SK-N-SH (cell line): Measurements from ENCODE around the gene NOA1.

Experiments used
- EP300 ChIP-seq, 2 experiments: IDR thresholded peaks; 2 replicates each; pipeline versions ENCODE4 v1.4.0 to v1.6.1; 2012; ENCODE audit warnings: borderline replicate concordance in 1 of 2, low read depth in 1 of 2, low read length in 1 of 2
- FOSL2 ChIP-seq: IDR thresholded peaks from 2 replicates; pipeline ENCODE4 v1.4.0; 2012; ENCODE audit warnings: low read depth, mild to moderate bottlenecking, moderate library complexity, borderline replicate concordance
- RFX5 ChIP-seq: IDR thresholded peaks from 2 replicates; pipeline ENCODE4 v1.6.1; 2012; ENCODE audit warnings: mild to moderate bottlenecking, improper control_type of control experiment, low read length
- SIN3A ChIP-seq: IDR thresholded peaks from 2 replicates; pipeline ENCODE4 v1.6.1; 2012; ENCODE audit warnings: low read depth, mild to moderate bottlenecking, low read length, moderate library complexity, borderline replicate concordance
- TAF1 ChIP-seq: IDR thresholded peaks from 2 replicates; pipeline ENCODE4 v1.6.1; 2012; ENCODE audit warnings: low read depth, mild to moderate bottlenecking, low read length, moderate library complexity, borderline replicate concordance
- TEAD4 ChIP-seq: IDR thresholded peaks from 2 replicates; pipeline ENCODE4 v1.4.0; 2012; ENCODE audit warnings: mild to moderate bottlenecking, borderline replicate concordance; ENCODE audit not compliant: insufficient read depth
- TF ChIP-seq, protein P1 (sequence below): IDR thresholded peaks from 2 replicates; pipeline ENCODE4 v1.4.0; 2012; ENCODE audit warnings: low read depth

DNA sequence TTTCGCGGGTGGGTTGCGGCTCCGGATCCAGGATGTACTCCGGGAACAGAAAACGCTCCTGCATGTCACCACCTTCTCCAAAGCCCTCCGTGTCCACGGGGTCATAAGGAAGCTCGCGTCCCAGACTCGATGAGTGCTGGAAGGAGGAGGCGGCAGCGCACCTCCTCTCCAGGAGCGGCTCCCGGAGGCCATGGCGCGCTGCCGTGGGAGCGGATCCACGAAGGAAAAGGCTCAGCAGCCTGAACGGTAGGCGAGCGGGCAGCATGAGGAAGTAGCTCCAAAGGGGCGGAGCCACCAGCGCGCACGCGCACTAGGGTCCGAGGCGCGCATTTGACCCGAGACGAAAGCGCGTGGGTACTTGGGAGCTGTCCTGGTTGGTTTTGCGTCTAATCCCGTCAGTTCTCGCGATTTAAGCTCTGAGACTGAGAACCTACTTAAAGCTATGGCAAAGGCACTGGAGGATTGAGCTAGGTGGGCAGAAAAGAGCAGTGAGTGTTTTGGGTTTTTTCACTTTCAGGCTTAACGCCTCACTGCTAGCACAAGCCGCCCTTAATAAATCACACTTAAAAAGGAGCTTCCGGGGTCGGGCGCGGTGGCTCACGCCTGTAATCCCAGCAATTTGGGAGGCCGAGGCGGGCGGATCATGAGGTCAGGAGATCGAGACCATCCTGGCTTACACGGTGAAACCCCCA lies at the start of gene NOA1:
- TF ChIP-seq, protein P1, sequence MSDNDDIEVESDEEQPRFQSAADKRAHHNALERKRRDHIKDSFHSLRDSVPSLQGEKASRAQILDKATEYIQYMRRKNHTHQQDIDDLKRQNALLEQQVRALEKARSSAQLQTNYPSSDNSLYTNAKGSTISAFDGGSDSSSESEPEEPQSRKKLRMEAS: peak; percentile 85
- TF ChIP-seq TAF1: peak; percentile 73
- TF ChIP-seq TEAD4: no peak
- no peak for TF ChIP-seq EP300 (IDR thresholded peaks at IDR 0.05; ENCODE audit: borderline replicate concordance in 1 of 2, low read depth in 1 of 2, low read length in 1 of 2)
- no peak for TF ChIP-seq SIN3A
- TF ChIP-seq RFX5: no peak
- no peak for TF ChIP-seq FOSL2
